SU-DHL-6 (cell line): ENCODE measurements around the gene FERMT2.

Source experiments
- H2AFZ ChIP-seq: fragments of 200-600 bp; sonication (generic); 2 replicates; pipeline ENCODE4 v1.6.1; 2014; ENCODE audit warnings: low read depth, mild to moderate bottlenecking, moderate library complexity, mixed read lengths, antibody characterized with exemption, low read length; ENCODE audit not compliant: severe bottlenecking
- H3F3A ChIP-seq: fragments of 200-600 bp; shearing (Covaris generic); 2 replicates; pipeline ENCODE4 v1.6.0; 2016; ENCODE audit warnings: antibody characterized with exemption, mild to moderate bottlenecking; ENCODE audit not compliant: insufficient read depth
- H3K27ac ChIP-seq: fragments of 200-600 bp; sonication (generic); 2 replicates; pipeline ENCODE4 v1.5.1; 2016; ENCODE audit warnings: low read depth, mild to moderate bottlenecking, low read length, moderate library complexity, mixed read lengths
- H3K27me3 ChIP-seq: fragments of 200-600 bp; sonication (generic), shearing (Covaris generic); 2 replicates; pipeline ENCODE4 v1.6.0; 2014; ENCODE audit warnings: mild to moderate bottlenecking, low read length
- H3K36me3 ChIP-seq: fragments of 200-600 bp; sonication (generic); 2 replicates; pipeline ENCODE4 v1.6.1; 2014; ENCODE audit warnings: mild to moderate bottlenecking, low read length, mixed read lengths
- H3K4me2 ChIP-seq: fragments of 300-600, 200-600 bp; shearing (Covaris generic), sonication (generic); 2 replicates; pipeline ENCODE4 v1.6.0; 2014; ENCODE audit warnings: low read length, low read depth, mild to moderate bottlenecking; ENCODE audit not compliant: poor library complexity, severe bottlenecking
- H3K4me3 ChIP-seq: fragments of 200-600 bp; sonication (generic); 2 replicates; pipeline ENCODE4 v1.5.1; 2014; ENCODE audit warnings: antibody characterized with exemption, low read length, mild to moderate bottlenecking, mixed read lengths; ENCODE audit not compliant: insufficient read depth, poor library complexity, severe bottlenecking
- H3K79me2 ChIP-seq: fragments of 200-600 bp; sonication (generic); 2 replicates; pipeline ENCODE4 v1.6.1; 2014; ENCODE audit warnings: mild to moderate bottlenecking, low read length, moderate library complexity; ENCODE audit not compliant: insufficient read depth
- H3K9ac ChIP-seq: fragments of 200-600 bp; sonication (generic); 2 replicates; pipeline ENCODE4 v1.7.0; 2014; ENCODE audit warnings: mild to moderate bottlenecking, low read length
- H3K9me2 ChIP-seq: fragments of 200-600 bp; sonication (generic); replicated peaks from 2 replicates; pipeline ENCODE4 v1.6.1; 2014; ENCODE audit warnings: low read length; ENCODE audit not compliant: insufficient read depth
- H3K9me3 ChIP-seq: fragments of 200-600 bp; sonication (generic); 2 replicates; pipeline ENCODE4 v1.6.1; 2014; ENCODE audit warnings: low read length, mixed read lengths; ENCODE audit not compliant: insufficient read depth
- H4K20me1 ChIP-seq: fragments of 200-600 bp; sonication (generic); 2 replicates; pipeline ENCODE4 v1.6.1; 2014; ENCODE audit warnings: low read depth, mild to moderate bottlenecking, antibody characterized with exemption, low read length, moderate library complexity, mixed read lengths
- CTCF ChIP-seq: fragments of 200-600 bp; sonication (generic); IDR thresholded peaks from one replicate; pipeline ENCODE4 v1.5.1; 2017; ENCODE audit warnings: antibody characterized with exemption, mild to moderate bottlenecking, low read length, moderate library complexity; ENCODE audit not compliant: insufficient read depth, poor library complexity, severe bottlenecking
- EZH2phosphoT487 ChIP-seq: fragments of 200-600 bp; sonication (generic), shearing (Covaris generic); conservative IDR thresholded peaks from 2 replicates; pipeline ENCODE4 v1.6.1; 2018; ENCODE audit warnings: mild to moderate bottlenecking, antibody characterized with exemption, low read length, moderate library complexity, mixed read lengths

Gene FERMT2

GRCh38 chr14:52846591-52846990 is 104.3 kb downstream of the FERMT2 start:
- H3F3A ChIP-seq = no peaks in the 10 kb centered on the region
- H3K36me3 ChIP-seq = no peaks in the 10 kb centered on the region
- TF ChIP-seq EZH2phosphoT487 (no peak), CTCF (no peak)
- no peak overlapping the region for H3K4me2 ChIP-seq
- H3K9me2 ChIP-seq = no peaks in the 10 kb centered on the region
- H3K27me3 ChIP-seq = no peaks in the 10 kb centered on the region
- no peaks in the 10 kb centered on the region for H4K20me1 ChIP-seq
- no peak overlapping the region for H3K27ac ChIP-seq
- no peaks in the 10 kb centered on the region for H3K79me2 ChIP-seq
- H3K9ac ChIP-seq = no peak overlapping the region
- no peaks in the 10 kb centered on the region for H3K9me3 ChIP-seq
- no peak overlapping the region for H3K4me3 ChIP-seq
- no peak overlapping the region for H2AFZ ChIP-seq

- Histone ChIP-seq H3K4me2 (no peak overlapping the region), H3F3A (no peaks in the 10 kb centered on the region), H3K9me3 (no peaks in the 10 kb centered on the region), H3K9ac (no peak overlapping the region), H3K4me3 (no peak overlapping the region), H3K9me2 (no peaks in the 10 kb centered on the region), H2AFZ (no peak overlapping the region), H3K27me3 (no peaks in the 10 kb centered on the region), H3K27ac (no peak overlapping the region), H3K36me3 (no peaks in the 10 kb centered on the region), H3K79me2 (no peaks in the 10 kb centered on the region), H4K20me1 (no peaks in the 10 kb centered on the region)
- TF ChIP-seq CTCF (no peak), EZH2phosphoT487 (no peak)
Observed at GRCh38 chr14:52845081-52845480, 105.8 kb downstream of the FERMT2 start.

- Histone ChIP-seq H3F3A (no peaks in the 10 kb centered on the region), H2AFZ (no peak overlapping the region), H3K9ac (no peak overlapping the region), H3K4me2 (no peak overlapping the region), H3K9me2 (no peaks in the 10 kb centered on the region), H3K9me3 (no peaks in the 10 kb centered on the region), H3K36me3 (no peaks in the 10 kb centered on the region), H3K27me3 (no peaks in the 10 kb centered on the region), H3K79me2 (no peaks in the 10 kb centered on the region), H4K20me1 (no peaks in the 10 kb centered on the region), H3K4me3 (no peak overlapping the region), H3K27ac (no peak overlapping the region)
- TF ChIP-seq EZH2phosphoT487 = no peak
- TF ChIP-seq CTCF = no peak
Observed at GRCh38 chr14:52844262-52845060, 106.4 kb downstream of the FERMT2 start.
